Endothelial cell of umbilical vein (primary cell): ENCODE results near the gene GGA2. TPM values are rescaled to one million over a fixed set of nuclear protein-coding genes. Genes with fewer than 3 reads are reported as not detected.

Experiments used
- BruUV-seq: library from RNA; stranded (reverse); fragments of 400-500 nt; replicated peaks from 2 replicates; lab custom pipeline; 2021; lab: Mats Ljungman, UMichigan
- CTCF ChIA-PET: fragments of 300-600, 350-600 bp; sonication (Branson Sonifier 250); formaldehyde crosslinking; loops from one replicate; lab custom pipeline; 2021; ENCODE audit warnings: antibody characterized with exemption, inconsistent platforms; lab: Charles Lee
- POLR2A ChIA-PET: fragments of 300-600, 350-600 bp; sonication (Branson Sonifier 250); formaldehyde crosslinking; loops from one replicate; lab custom pipeline; 2021; ENCODE audit warnings: antibody characterized with exemption, inconsistent platforms; lab: Charles Lee
- DNase-seq: peaks from one replicate; pipeline ENCODE4 v3.0.0-alpha.2; 2011; ENCODE audit warnings: low read depth, low spot score
- FAIRE-seq: peaks from 2 replicates; lab custom pipeline; 2011; peaks lifted over from hg19 to GRCh38; lab: Jason Lieb, UNC
- H2AFZ ChIP-seq: 2 replicates; pipeline ENCODE4 v1.6.0; 2012; ENCODE audit warnings: low read depth, low read length, control low read depth, inconsistent platforms
- H3K27ac ChIP-seq: 2 replicates; pipeline ENCODE4 v1.5.1; 2011; ENCODE audit warnings: low read depth, mild to moderate bottlenecking, control low read depth, low read length, moderate library complexity; ENCODE audit not compliant: insufficient read depth
- H3K27me3 ChIP-seq, 2 experiments: 2 replicates each; pipeline versions ENCODE4 v1.6.0 to v1.6.1; 2011; ENCODE audit warnings: low read length in 2 of 2, mixed read lengths in 1 of 2; ENCODE audit not compliant: control insufficient read depth in 2 of 2, insufficient read depth in 2 of 2
- H3K36me3 ChIP-seq, 2 experiments: 2 replicates in 1 of 2; 3 replicates in 1 of 2; pipeline ENCODE4 v1.5.1; 2011; ENCODE audit warnings: low read length in 2 of 2, mild to moderate bottlenecking in 1 of 2, moderate library complexity in 1 of 2; ENCODE audit not compliant: control insufficient read depth in 2 of 2, insufficient read depth in 2 of 2; ENCODE audit errors: extremely low read depth in 1 of 2
- H3K4me1 ChIP-seq: 3 replicates; pipeline ENCODE4 v1.5.1; 2011; ENCODE audit warnings: mild to moderate bottlenecking, low read length; ENCODE audit not compliant: control insufficient read depth, insufficient read depth; ENCODE audit errors: extremely low read depth
- H3K4me2 ChIP-seq: 2 replicates; pipeline ENCODE4 v1.6.1; 2011; ENCODE audit warnings: low read length, control low read depth, mixed read lengths; ENCODE audit not compliant: insufficient read depth
- H3K4me3 ChIP-seq, 3 experiments: fragments of 200-600 bp in 1 of 3; sonication (generic), shearing (Covaris generic) in 1 of 3; replicated peaks in 1 of 3; 2 replicates each; pipeline ENCODE4 v1.5.1; 2011 to 2016; ENCODE audit warnings: control low read depth in 3 of 3, low read length in 3 of 3, mild to moderate bottlenecking in 2 of 3, inconsistent platforms in 1 of 3, low read depth in 1 of 3, moderate library complexity in 1 of 3; ENCODE audit not compliant: insufficient read depth in 1 of 3
- H3K79me2 ChIP-seq: 2 replicates; pipeline ENCODE4 v1.6.0; 2012; ENCODE audit warnings: low read length, inconsistent platforms; ENCODE audit not compliant: control insufficient read depth, insufficient read depth
- H3K9ac ChIP-seq: replicated peaks from 2 replicates; pipeline ENCODE3; 2011; ENCODE audit warnings: low read length, control low read depth; ENCODE audit not compliant: insufficient read depth; ENCODE audit errors: extremely low read depth
- H3K9me1 ChIP-seq: replicated peaks from 3 replicates; pipeline ENCODE4 v1.6.0; 2011; ENCODE audit warnings: mild to moderate bottlenecking, low read length; ENCODE audit not compliant: control insufficient read depth, insufficient read depth; ENCODE audit errors: extremely low read depth
- H3K9me3 ChIP-seq: replicated peaks from 2 replicates; pipeline ENCODE4 v1.5.1; 2012; ENCODE audit warnings: low read length, inconsistent platforms; ENCODE audit not compliant: control insufficient read depth, insufficient read depth
- H4K20me1 ChIP-seq: replicated peaks from 2 replicates; pipeline ENCODE3; 2011; ENCODE audit warnings: mild to moderate bottlenecking, low read length; ENCODE audit not compliant: control insufficient read depth, insufficient read depth; ENCODE audit errors: extremely low read depth
- EZH2 ChIP-seq: IDR thresholded peaks from 2 replicates; pipeline ENCODE4 v1.6.1; 2012; ENCODE audit warnings: borderline replicate concordance, low read depth, mild to moderate bottlenecking, moderate library complexity, low read length, inconsistent platforms; ENCODE audit not compliant: severe bottlenecking
- GATA2 ChIP-seq: IDR thresholded peaks from 2 replicates; pipeline ENCODE4 v1.7.0; 2011; ENCODE audit warnings: low read depth, mild to moderate bottlenecking, moderate library complexity, mixed read lengths, low read length; ENCODE audit not compliant: insufficient read length, insufficient read depth
- POLR2A ChIP-seq: IDR thresholded peaks from 2 replicates; pipeline ENCODE4 v1.6.1; 2012; ENCODE audit warnings: low read depth, mild to moderate bottlenecking, control low read depth, low read length
- dilution Hi-C: fragments of 300-500 bp; cut with MboI; formaldehyde crosslinking; loops from one replicate; pipeline ENCODE4 v1.15.0; 2019; ENCODE audit warnings: low sequenced_read_pairs; ENCODE audit not compliant: extremely low pct_ligation_motif_present
- intact Hi-C: fragments of 100-400 bp; cut with micrococcal nuclease; formaldehyde crosslinking; loops from one replicate; pipeline ENCODE4 v1.10.0; 2022
- polyA plus RNA-seq, 4 experiments: library from polyadenylated mRNA; depleted of rRNA in 3 of 4; stranded (reverse) in 3 of 4; unstranded in 1 of 4; fragments of >200 nt; gene quantifications; 2 replicates each; pipeline versions ENCODE4 v1.2.1 to v1.2.3, GENCODE V29; 2011 to 2012; ENCODE audit warnings: missing spikeins in 1 of 4
- total RNA-seq: library from RNA; stranded (reverse); gene quantifications from 2 replicates; pipeline ENCODE4 v1.2.3, GENCODE V29; 2021
- TF ChIP-seq, protein P1 (sequence below), 2 donors: IDR thresholded peaks; 1 replicate in 1 of 2; 2 replicates in 1 of 2; pipeline ENCODE4 v1.5.1; 2011; ENCODE audit warnings: low read length in 2 of 2, mild to moderate bottlenecking in 2 of 2, moderate library complexity in 2 of 2, control low read depth in 1 of 2, inconsistent platforms in 1 of 2, low read depth in 1 of 2; ENCODE audit not compliant: insufficient read depth in 1 of 2; ENCODE audit errors: extremely low read depth in 1 of 2

The GGA2 gene
- total and polyA plus RNA-seq, 2 donors (not counting 3 experiments of a cell fraction or from before 2014, with no cell fraction given) = 33.3 to 73.1 TPM

DNA sequence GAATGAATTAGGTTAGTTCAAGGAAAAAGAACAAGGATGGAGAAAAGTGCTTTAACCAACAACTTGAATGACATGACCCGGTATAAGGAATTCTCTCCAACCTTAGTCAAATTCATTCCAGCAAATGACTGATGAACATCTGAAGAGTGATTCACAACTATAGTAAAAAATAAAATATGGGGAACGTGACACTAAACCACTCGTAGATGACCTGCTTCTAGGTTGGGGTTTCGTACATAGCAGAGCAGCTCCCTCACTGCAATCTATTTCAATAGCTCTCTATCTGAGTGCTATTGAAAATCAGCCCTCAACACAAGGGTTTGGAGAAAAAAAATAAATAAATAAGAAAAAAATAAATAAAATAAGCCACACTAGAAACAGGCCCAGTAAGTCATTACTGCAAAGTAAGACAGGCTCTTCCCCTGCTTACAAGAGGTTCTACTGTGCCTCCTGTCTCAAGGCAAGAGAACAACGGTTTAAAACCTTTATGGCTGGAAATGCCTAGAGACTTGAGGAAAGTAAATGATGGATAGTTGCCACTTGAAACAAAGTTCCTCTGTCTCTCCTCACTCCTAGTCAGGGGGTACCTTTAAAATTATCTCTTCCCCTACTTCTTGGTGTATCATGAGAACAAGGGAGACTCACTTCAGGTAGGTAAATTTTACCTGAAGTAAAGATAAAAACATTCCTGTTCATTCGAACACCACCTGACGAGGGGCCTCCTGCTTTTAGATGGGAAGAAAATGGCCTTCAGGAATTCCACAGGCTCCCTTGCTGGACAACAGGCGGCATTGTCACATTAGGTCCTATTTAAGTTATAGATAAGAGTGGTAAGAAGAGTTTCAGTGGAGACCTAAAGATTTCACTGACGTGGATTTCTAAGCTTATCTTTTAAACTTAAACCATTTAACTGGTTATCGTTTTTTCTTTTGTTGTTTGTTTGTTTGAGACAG, 77.8 kb downstream of the GGA2 start:
- peaks cover 8 to 10% of the 10 kb centered on the region in 2 experiments for H3K36me3 ChIP-seq
- H3K9me3 ChIP-seq = no peaks in the 10 kb centered on the region
- DNase-seq (no peak), FAIRE-seq (no peak)
- dilution Hi-C loops (no loop called here), intact Hi-C loops (loop anchor here (5.0 kb wide), 3 partner anchors 40 to 350 kb away; no protein-coding TSS in a partner anchor)
- no peaks in the 10 kb centered on the region for H3K9me1 ChIP-seq
- no peak overlapping the region for H3K4me2 ChIP-seq
- H3K79me2 ChIP-seq = no peaks in the 10 kb centered on the region
- TF ChIP-seq, protein P1, sequence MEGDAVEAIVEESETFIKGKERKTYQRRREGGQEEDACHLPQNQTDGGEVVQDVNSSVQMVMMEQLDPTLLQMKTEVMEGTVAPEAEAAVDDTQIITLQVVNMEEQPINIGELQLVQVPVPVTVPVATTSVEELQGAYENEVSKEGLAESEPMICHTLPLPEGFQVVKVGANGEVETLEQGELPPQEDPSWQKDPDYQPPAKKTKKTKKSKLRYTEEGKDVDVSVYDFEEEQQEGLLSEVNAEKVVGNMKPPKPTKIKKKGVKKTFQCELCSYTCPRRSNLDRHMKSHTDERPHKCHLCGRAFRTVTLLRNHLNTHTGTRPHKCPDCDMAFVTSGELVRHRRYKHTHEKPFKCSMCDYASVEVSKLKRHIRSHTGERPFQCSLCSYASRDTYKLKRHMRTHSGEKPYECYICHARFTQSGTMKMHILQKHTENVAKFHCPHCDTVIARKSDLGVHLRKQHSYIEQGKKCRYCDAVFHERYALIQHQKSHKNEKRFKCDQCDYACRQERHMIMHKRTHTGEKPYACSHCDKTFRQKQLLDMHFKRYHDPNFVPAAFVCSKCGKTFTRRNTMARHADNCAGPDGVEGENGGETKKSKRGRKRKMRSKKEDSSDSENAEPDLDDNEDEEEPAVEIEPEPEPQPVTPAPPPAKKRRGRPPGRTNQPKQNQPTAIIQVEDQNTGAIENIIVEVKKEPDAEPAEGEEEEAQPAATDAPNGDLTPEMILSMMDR (IDR thresholded peaks at IDR 0.05; ENCODE audit: extremely low read depth in 1 of 2, insufficient read depth in 1 of 2, low read depth in 1 of 2, low read length in 2 of 2) = peak in 1 of 2 donors; percentile 12
- TF ChIP-seq GATA2 (no peak), POLR2A (no peak), EZH2 (no peak)
- no peaks in the 10 kb centered on the region for H3K27me3 ChIP-seq
- H3K4me1 ChIP-seq = no peaks in the 10 kb centered on the region
- no peaks in the 10 kb centered on the region for H4K20me1 ChIP-seq
- H3K9ac ChIP-seq = no peak overlapping the region
- H2AFZ ChIP-seq = no peak overlapping the region
- ChIA-PET POLR2A (no interaction called here), CTCF (interaction anchor here (1.4 to 7.3 kb wide), 4 partner anchors 7 to 251 kb away, joined by 3 to 371 read pairs (median 39); partner anchors contain the start of gene SCNN1G)
- no peak overlapping the region for H3K4me3 ChIP-seq
- H3K27ac ChIP-seq = no peak overlapping the region
- BruUV-seq = no TSS peak
